Esophagus squamous epithelium (tissue), 5 donors: ENCODE results near the gene STAG3. TPM values are rescaled to one million over a fixed set of nuclear protein-coding genes. Genes with fewer than 3 reads are reported as not detected.
A peak's percentile ranks its signal among the peaks of the same experiment; 100 is the strongest.
"Not testable (repeated sequence)": the region's sequence is repeated elsewhere in the genome, so short reads cannot be mapped to it uniquely, and the experiment has no call there.

Experiments
- DNase-seq: peaks from one replicate; lab custom pipeline; 2025; lab: John Stamatoyannopoulos, UW
- H3K27ac ChIP-seq, 4 donors: fragments of 200-600 bp; sonication (generic); one replicate each; pipeline ENCODE4 v1.5.1; 2016 to 2019; ENCODE audit warnings: mild to moderate bottlenecking in 1 of 4
- H3K27me3 ChIP-seq, 4 donors: fragments of 200-600 bp; sonication (generic); 1 replicate in 3 of 4; 2 replicates in 1 of 4; pipeline versions ENCODE4 v1.5.1 to v1.6.0; 2017 to 2021; ENCODE audit warnings: antibody characterized with exemption in 1 of 4
- H3K36me3 ChIP-seq, 3 donors: fragments of 200-600 bp; sonication (generic); one replicate each; pipeline ENCODE4 v1.5.1; 2016 to 2019
- H3K4me1 ChIP-seq, 3 donors: fragments of 200-600 bp; sonication (generic); one replicate each; pipeline ENCODE4 v1.5.1; 2017 to 2019
- H3K4me3 ChIP-seq, 4 donors: fragments of 200-600 bp; sonication (generic); 1 replicate in 3 of 4; 2 replicates in 1 of 4; pipeline ENCODE4 v1.5.1; 2016 to 2019; ENCODE audit warnings: mild to moderate bottlenecking in 2 of 4, moderate library complexity in 1 of 4
- H3K9me3 ChIP-seq, 3 donors: fragments of 200-600 bp; sonication (generic); one replicate each; pipeline ENCODE4 v1.5.1; 2016 to 2019
- POLR2A ChIP-seq, 4 donors: fragments of 450-650 bp; IDR thresholded peaks; one replicate each; pipeline ENCODE4 v1.6.1; 2017; ENCODE audit warnings: antibody characterized with exemption in 4 of 4, mild to moderate bottlenecking in 4 of 4, moderate library complexity in 3 of 4
- WGBS, 2 donors: methylation state at CpG; one replicate each; pipeline ENCODE4 v1.1.5; 2018; 5-methylcytosine and 5-hydroxymethylcytosine counted together
- intact Hi-C: fragments of 100-400 bp; cut with DNase I; formaldehyde crosslinking; loops from one replicate; pipeline ENCODE4 v1.15.0; 2022
- total RNA-seq, 4 donors: library from RNA; depleted of rRNA; stranded (reverse); fragments of >200 nt; gene quantifications; one replicate each; pipeline ENCODE4 v1.1.0, GENCODE V29; 2016
- TF ChIP-seq, protein P1 (sequence below), 6 experiments: fragments of 450-650 bp in 4 of 6; fragments of 200-600 bp in 2 of 6; sonication (generic) in 2 of 6; IDR thresholded peaks; one replicate each; pipeline ENCODE4 v1.5.1; 2016 to 2019; ENCODE audit warnings: antibody characterized with exemption in 6 of 6, mild to moderate bottlenecking in 4 of 6, moderate library complexity in 4 of 6
- donor health status: DM: yes; HTN: yes; CAD: no.

STAG3 gene, protein sequence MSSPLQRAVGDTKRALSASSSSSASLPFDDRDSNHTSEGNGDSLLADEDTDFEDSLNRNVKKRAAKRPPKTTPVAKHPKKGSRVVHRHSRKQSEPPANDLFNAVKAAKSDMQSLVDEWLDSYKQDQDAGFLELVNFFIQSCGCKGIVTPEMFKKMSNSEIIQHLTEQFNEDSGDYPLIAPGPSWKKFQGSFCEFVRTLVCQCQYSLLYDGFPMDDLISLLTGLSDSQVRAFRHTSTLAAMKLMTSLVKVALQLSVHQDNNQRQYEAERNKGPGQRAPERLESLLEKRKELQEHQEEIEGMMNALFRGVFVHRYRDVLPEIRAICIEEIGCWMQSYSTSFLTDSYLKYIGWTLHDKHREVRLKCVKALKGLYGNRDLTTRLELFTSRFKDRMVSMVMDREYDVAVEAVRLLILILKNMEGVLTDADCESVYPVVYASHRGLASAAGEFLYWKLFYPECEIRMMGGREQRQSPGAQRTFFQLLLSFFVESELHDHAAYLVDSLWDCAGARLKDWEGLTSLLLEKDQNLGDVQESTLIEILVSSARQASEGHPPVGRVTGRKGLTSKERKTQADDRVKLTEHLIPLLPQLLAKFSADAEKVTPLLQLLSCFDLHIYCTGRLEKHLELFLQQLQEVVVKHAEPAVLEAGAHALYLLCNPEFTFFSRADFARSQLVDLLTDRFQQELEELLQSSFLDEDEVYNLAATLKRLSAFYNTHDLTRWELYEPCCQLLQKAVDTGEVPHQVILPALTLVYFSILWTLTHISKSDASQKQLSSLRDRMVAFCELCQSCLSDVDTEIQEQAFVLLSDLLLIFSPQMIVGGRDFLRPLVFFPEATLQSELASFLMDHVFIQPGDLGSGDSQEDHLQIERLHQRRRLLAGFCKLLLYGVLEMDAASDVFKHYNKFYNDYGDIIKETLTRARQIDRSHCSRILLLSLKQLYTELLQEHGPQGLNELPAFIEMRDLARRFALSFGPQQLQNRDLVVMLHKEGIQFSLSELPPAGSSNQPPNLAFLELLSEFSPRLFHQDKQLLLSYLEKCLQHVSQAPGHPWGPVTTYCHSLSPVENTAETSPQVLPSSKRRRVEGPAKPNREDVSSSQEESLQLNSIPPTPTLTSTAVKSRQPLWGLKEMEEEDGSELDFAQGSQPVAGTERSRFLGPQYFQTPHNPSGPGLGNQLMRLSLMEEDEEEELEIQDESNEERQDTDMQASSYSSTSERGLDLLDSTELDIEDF
- under 1 TPM in 2 of 4 donors, not detected in 2; 0.40 to 0.95 TPM for total RNA-seq

DNA sequence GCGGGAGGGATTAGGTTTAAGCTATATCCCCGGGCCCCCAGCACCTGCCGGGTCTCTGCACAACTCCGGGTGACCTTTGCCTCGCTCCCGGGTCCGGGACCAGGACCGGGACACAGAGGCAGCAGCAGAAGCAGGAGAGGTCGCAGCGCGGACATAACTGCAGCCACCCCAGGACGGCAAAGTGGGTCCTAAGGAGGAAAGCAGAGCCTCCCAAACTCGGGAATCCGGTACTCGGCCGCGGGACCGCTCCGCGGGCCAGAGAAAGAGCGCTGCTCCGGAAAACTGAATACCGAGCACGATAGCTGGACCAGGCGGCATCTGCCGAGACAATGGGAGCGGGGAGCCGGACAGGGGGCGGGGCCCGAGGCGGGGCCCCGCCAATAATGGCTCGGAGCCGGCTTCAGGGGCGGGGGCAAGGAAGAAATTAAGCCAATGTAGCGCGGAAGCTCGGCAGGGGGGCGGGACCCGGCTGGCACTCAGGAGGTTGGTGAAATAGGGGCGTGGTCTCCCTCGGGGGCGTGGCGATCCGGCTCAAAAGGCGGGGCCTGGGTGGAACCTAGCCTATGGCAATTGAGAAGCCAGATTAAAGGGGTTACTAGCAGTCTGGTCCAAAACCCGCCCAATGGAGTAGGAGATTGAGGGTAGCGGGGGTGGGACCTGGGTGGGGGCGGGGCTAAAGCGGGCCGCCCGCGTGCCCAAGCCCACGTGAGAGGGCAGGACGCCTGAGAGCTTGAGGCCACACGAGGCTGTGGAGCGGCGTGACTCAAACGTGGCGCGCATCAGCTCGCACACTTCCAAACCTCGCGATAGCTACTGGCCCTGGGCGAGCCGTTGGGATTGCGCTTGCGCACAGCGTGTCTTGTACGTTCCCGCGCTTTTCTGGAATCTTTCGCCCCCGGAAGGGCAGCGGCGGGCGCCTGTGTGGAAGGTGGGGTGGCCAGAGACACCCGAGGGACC is at the start of gene STAG3, which contains the start of gene GPC2:
Gene STAG3 (plus strand): TSS at position 874 of the 957 bp plus-strand sequence. CDS start 2,639 bp downstream, outside the sequence.
Gene GPC2 (minus strand): TSS at position 337 of the 957 bp plus-strand sequence. CDS start 182 bp downstream, at position 155.
- no peaks in the 10 kb centered on the region for H3K9me3 ChIP-seq
- H3K27me3 ChIP-seq = peaks cover 0 to 4% (median 0%) of the 10 kb centered on the region in 4 donors
- H3K27ac ChIP-seq = peak within 1 kb of the TSS in 3 of 4 donors; percentile 14 to 39 (median 27)
- no peak for TF ChIP-seq POLR2A (IDR thresholded peaks at IDR 0.05)
- TF ChIP-seq, protein P1, sequence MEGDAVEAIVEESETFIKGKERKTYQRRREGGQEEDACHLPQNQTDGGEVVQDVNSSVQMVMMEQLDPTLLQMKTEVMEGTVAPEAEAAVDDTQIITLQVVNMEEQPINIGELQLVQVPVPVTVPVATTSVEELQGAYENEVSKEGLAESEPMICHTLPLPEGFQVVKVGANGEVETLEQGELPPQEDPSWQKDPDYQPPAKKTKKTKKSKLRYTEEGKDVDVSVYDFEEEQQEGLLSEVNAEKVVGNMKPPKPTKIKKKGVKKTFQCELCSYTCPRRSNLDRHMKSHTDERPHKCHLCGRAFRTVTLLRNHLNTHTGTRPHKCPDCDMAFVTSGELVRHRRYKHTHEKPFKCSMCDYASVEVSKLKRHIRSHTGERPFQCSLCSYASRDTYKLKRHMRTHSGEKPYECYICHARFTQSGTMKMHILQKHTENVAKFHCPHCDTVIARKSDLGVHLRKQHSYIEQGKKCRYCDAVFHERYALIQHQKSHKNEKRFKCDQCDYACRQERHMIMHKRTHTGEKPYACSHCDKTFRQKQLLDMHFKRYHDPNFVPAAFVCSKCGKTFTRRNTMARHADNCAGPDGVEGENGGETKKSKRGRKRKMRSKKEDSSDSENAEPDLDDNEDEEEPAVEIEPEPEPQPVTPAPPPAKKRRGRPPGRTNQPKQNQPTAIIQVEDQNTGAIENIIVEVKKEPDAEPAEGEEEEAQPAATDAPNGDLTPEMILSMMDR (IDR thresholded peaks at IDR 0.05) = no peak
- WGBS, 2 donors = 0 to 2% methylated on average over 8 to 17 of the region's 78 CpGs
- H3K4me3 ChIP-seq = peak within 1 kb of the TSS; percentile 18 to 66 (median 46)
- intact Hi-C loops = no loop called here
- DNase-seq = peak; percentile 65
- H3K36me3 ChIP-seq = no peaks in the 10 kb centered on the region
- H3K4me1 ChIP-seq = peaks cover 5 to 21% (median 11%) of the 10 kb centered on the region in 3 donors

DNA sequence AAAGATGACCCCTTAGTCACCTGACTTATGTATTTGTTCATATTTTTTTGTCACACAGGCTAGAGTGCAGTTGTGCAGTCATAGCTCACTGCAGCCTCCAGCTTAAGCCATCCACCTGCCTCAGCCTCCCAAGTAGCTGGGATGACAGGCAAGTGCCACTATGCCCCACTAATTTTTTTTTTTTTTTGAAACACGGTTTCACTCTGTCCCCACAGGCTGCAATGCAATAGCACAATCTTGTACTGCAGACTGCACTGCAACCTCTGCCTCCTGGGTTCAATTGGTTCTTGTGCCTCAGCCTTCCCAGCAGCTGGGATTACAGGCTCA is 49.1 kb upstream of the STAG3 start:
- 56 to 58% methylated on average over 1 of the region's 1 CpG for WGBS, 2 donors
- DNase-seq = no peak
- H3K4me1 ChIP-seq = peaks cover 30 to 77% (median 33%) of the 10 kb centered on the region in 3 donors
- H3K27me3 ChIP-seq = no peaks in the 10 kb centered on the region
- H3K9me3 ChIP-seq = no peaks in the 10 kb centered on the region
- intact Hi-C loops = no loop called here
- no peak overlapping the region for H3K4me3 ChIP-seq
- peak overlapping the region in 3 of 4 donors; percentile 92 to 99 (median 97) for H3K27ac ChIP-seq
- TF ChIP-seq POLR2A (IDR thresholded peaks at IDR 0.05) = no peak
- TF ChIP-seq, protein P1 (IDR thresholded peaks at IDR 0.05) = no peak
- H3K36me3 ChIP-seq = peaks cover 0 to 7% (median 0%) of the 10 kb centered on the region in 3 donors

DNA sequence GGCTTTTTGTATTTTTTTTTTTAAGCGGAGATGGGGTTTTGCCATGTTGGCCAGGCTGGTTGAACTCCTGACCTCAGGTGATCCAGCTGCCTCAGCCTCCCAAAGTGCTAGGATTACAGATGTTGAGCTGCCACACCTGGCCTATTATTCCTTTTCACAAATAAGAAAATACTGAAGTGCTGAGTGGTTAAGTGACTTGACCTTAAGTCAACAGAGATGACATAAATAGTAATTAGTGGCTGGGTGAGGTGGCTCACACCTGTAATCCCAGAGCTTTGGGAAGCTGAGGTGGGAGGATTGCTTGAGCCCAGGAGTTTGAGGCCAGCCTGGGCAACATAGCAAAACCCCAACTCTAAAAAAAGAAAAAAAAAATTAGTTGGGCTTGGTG is 47.5 kb upstream of the STAG3 start:
- H3K4me3 ChIP-seq, H3K9me3 ChIP-seq, H3K36me3 ChIP-seq, intact Hi-C loops, H3K27me3 ChIP-seq, DNase-seq: not testable (repeated sequence)
- 38 to 86% methylated on average over 1 of the region's 1 CpG for WGBS, 2 donors
- H3K4me1 ChIP-seq = peaks cover 21 to 66% (median 33%) of the 10 kb centered on the region in 3 donors
- peak overlapping the region in 3 of 4 donors; percentile 76 to 99 (median 97) for H3K27ac ChIP-seq

DNA sequence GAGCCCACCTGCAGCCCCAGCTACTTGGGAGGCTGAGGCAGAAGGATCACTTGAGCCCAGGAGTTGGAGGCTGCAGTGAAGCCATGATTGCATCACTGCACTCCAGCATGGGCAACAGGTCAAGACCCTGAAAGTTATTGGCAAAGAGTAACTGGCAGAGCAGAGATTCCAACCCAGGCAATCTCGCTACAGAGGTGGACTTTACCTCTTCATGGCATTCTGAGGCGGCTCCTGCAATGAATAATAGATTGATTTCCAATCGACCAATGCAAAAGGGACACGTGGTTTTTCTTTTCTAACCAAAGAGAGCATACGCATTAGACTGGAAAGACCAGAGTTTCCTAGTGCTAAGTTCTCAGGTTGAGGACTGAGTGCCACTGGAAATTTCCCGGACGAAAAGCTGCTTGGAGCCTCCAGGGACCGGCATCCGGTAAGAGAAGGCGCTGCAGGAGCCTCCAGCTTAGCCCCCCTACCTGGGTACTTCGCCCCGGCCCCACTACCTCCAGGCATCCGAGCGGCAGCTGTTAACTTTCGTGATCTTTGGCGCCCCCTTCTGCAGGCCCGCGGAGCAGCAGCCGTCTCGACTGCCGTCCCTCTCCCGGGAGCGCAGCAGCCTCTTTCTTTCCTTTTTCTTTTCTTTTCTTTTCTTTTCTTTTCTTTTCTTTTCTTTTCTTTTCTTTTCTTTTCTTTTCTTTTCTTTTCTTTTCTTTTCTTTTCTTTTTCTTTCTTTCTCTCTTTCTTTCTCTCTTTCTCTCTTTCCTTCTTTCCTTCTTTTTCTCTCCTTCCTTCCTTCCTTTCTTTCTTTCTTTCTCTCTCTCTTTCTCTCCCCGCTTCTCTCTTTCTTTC is 46.9 kb upstream of the STAG3 start:
- intact Hi-C loops = no loop called here
- WGBS, 2 donors = 7 to 11% methylated on average over 20 to 22 of the region's 24 CpGs

More for the DNA sequence above, 46.9 kb upstream of the STAG3 start:
- TF ChIP-seq POLR2A (IDR thresholded peaks at IDR 0.05) = no peak
- TF ChIP-seq, protein P1 (IDR thresholded peaks at IDR 0.05) = peak; percentile 81 to 94 (median 87)
- DNase-seq = no peak
- Histone ChIP-seq H3K27me3 (no peaks in the 10 kb centered on the region), H3K4me3 (peak overlapping the region; percentile 17 to 55 (median 26)), H3K27ac (peak overlapping the region; percentile 8 to 97 (median 76)), H3K36me3 (no peaks in the 10 kb centered on the region), H3K9me3 (no peaks in the 10 kb centered on the region), H3K4me1 (peaks cover 15 to 60% (median 28%) of the 10 kb centered on the region in 3 donors)
